GM19025 (cell line): ENCODE data around the gene ZBTB8A.
"Not testable (repeated sequence)": the region's sequence is repeated elsewhere in the genome, so short reads cannot be mapped to it uniquely, and the experiment has no call there.

Experiments
- ATAC-seq: cut with Tn5 transposase; IDR thresholded peaks from one replicate; pipeline ENCODE4 v1.9.1; 2021; ENCODE audit warnings: mild to moderate bottlenecking, low read depth, moderate library complexity; ENCODE audit not compliant: unreplicated experiment

The ZBTB8A gene

GRCh38 chr1:32536117-32536516 lies 3.1 kb upstream of the ZBTB8A start:
- ATAC-seq = no peak

GRCh38 chr1:32536764-32537163 lies 2.5 kb upstream of the ZBTB8A start:
- no peak for ATAC-seq

- ATAC-seq = no peak
Measured at GRCh38 chr1:32539584-32540571, 651 bp downstream of the ZBTB8A start.

GRCh38 chr1:32540605-32541004 lies 1.4 kb downstream of the ZBTB8A start:
- ATAC-seq = no peak

- no peak for ATAC-seq
Measured at GRCh38 chr1:32541064-32541566, 1.9 kb downstream of the ZBTB8A start.

GRCh38 chr1:32546611-32547010 lies 7.4 kb downstream of the ZBTB8A start:
- ATAC-seq = no peak

GRCh38 chr1:32549616-32550015 lies 10.4 kb downstream of the ZBTB8A start:
- no peak for ATAC-seq

- no peak for ATAC-seq
Measured at GRCh38 chr1:32554288-32554687, 15.1 kb downstream of the ZBTB8A start.

GRCh38 chr1:32557035-32557434 lies 17.8 kb downstream of the ZBTB8A start:
- ATAC-seq = not testable (repeated sequence)

GRCh38 chr1:32557812-32558211 lies 18.6 kb downstream of the ZBTB8A start:
- no peak for ATAC-seq

- no peak for ATAC-seq
Measured at GRCh38 chr1:32568929-32569328, 29.7 kb downstream of the ZBTB8A start.

- no peak for ATAC-seq
Measured at GRCh38 chr1:32580348-32581017, 41.3 kb downstream of the ZBTB8A start.

GRCh38 chr1:32592943-32593342 lies 53.7 kb downstream of the ZBTB8A start:
- ATAC-seq = no peak

- no peak for ATAC-seq
Measured at GRCh38 chr1:32600034-32600433, 60.8 kb downstream of the ZBTB8A start.

- no peak for ATAC-seq
Measured at GRCh38 chr1:32605711-32606424, 66.6 kb downstream of the ZBTB8A start.

- ATAC-seq = no peak
Measured at GRCh38 chr1:32606565-32607371, 67.5 kb downstream of the ZBTB8A start.

GRCh38 chr1:32609180-32609579 lies 70.0 kb downstream of the ZBTB8A start:
- no peak for ATAC-seq

- ATAC-seq = no peak
Measured at GRCh38 chr1:32611859-32612188, 72.6 kb downstream of the ZBTB8A start.

GRCh38 chr1:32612189-32612881 lies 73.1 kb downstream of the ZBTB8A start:
- peak; percentile 90 for ATAC-seq

- ATAC-seq = no peak
Measured at GRCh38 chr1:32613472-32613871, 74.2 kb downstream of the ZBTB8A start.
